ENCODE data around the gene IGSF21.

The IGSF21 gene

DNA sequence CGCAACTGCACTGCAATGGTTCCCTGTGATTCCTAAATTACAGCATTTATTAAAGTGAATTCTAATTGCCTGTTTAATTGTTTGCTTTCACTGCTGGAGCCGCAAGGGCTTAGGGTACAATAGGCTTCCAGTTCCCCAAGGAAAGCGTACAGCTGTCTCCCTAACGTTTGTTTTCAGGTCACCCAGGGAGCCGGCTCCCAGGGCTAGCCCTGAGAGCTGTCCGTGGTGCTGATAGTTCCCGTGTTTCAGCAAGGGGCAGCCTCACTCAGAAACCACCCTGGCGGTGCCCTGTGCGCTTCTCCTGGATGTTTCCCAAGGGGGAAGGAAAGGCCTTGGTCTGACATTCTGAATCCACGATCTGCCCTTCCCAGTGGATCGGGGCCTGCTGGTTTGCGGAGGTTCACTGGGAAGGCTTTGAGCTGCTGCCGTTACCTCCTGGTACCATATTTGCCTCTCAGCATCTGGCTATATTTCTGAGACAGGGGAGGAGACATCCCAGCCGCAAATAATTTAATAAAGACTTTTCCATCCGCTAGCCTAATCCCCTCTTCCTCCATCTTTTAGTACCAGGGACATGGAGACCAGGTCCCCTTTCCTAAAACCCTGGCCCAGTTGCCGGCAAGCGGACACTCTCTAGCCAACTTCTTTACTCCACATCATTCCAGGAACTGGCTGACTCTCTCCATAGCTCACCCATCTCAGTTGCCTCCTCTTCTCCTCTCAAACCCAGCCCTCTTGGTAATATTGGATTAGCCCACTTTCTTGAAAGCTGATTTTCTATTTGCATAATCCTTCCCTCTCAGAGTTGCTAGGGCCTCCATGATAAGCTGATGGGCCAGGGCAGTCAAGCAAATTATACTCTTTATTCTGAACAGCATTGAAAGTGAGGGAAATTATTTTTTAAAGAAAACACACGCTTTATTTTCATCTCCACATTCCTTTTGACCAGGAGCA lies 149.0 kb downstream of the IGSF21 start:
- Histone ChIP-seq H3K4me1 (ENCODE audit: insufficient read depth, low read length) (no peaks in the 10 kb centered on the region), H3K9ac (ENCODE audit: low read length) (no peak overlapping the region), H3K9me3 (ENCODE audit: low read length) (peaks cover 1% of the 10 kb centered on the region), H3K4me3 (ENCODE audit: low read depth in 1 of 2, low read length in 2 of 2) (no peak overlapping the region), H3K27ac (ENCODE audit: low read depth, low read length) (no peak overlapping the region), H3K36me3 (ENCODE audit: insufficient read depth, low read length) (no peaks in the 10 kb centered on the region), H3K27me3 (ENCODE audit: control insufficient read depth in 1 of 2, insufficient read depth in 2 of 2, low read length in 2 of 2) (peaks cover 4 to 9% of the 10 kb centered on the region in 2 donors)

DNA sequence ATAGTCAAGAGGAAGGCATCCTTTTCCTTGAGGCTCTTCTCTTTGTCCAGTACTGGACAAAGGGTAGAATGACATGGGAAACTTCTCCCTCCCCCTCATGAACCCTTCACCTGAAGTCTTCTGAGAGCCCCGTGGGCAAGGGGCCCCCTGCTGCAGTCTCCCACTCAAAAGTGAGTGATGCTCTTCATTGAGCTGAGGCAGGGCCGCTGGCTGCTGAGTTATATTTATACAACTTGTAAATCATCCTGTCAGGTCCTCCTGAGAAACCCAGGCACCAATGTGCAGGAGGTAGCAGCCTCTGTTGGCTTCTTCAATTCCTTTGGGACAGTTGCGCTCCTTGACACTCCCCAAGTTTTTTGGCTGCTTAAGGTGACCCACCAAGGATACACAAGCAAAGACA lies 150.2 kb downstream of the IGSF21 start:
- no peak overlapping the region for H3K9ac ChIP-seq (ENCODE audit: low read length)
- H3K27me3 ChIP-seq (ENCODE audit: control insufficient read depth in 1 of 2, insufficient read depth in 2 of 2, low read length in 2 of 2) = peaks cover 9% of the 10 kb centered on the region in 2 donors
- no peaks in the 10 kb centered on the region for H3K4me1 ChIP-seq (ENCODE audit: insufficient read depth, low read length)
- no peaks in the 10 kb centered on the region for H3K9me3 ChIP-seq (ENCODE audit: low read length)
- H3K4me3 ChIP-seq (ENCODE audit: low read depth in 1 of 2, low read length in 2 of 2) = no peak overlapping the region
- no peak overlapping the region for H3K27ac ChIP-seq (ENCODE audit: low read depth, low read length)
- no peaks in the 10 kb centered on the region for H3K36me3 ChIP-seq (ENCODE audit: insufficient read depth, low read length)

DNA sequence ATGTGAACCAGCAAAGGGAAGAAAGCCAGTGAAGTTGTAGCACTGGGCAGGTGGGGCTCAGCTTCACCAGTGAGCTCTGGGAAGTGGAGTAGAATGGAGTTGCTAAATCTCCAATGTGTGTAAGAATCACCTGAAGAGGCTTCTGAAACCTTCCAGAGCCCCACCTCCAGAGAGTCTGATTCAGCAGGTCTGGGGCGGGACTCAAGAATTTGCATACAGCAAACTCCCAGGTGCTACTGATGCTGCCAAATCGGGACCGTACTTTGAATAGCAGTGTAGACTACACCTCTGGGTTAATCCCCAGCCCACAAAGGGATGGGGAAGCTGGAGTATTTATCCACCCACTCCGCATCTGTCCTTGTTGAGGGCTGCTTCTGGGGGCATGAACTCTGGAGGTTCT lies 154.3 kb downstream of the IGSF21 start:
- H3K9me3 ChIP-seq (ENCODE audit: low read length) = no peaks in the 10 kb centered on the region
- H3K4me1 ChIP-seq (ENCODE audit: insufficient read depth, low read length) = no peaks in the 10 kb centered on the region
- no peak overlapping the region for H3K4me3 ChIP-seq (ENCODE audit: low read depth in 1 of 2, low read length in 2 of 2)
- H3K27ac ChIP-seq (ENCODE audit: low read depth, low read length) = no peak overlapping the region
- H3K36me3 ChIP-seq (ENCODE audit: insufficient read depth, low read length) = no peaks in the 10 kb centered on the region
- peaks cover 5 to 9% of the 10 kb centered on the region in 2 donors for H3K27me3 ChIP-seq (ENCODE audit: control insufficient read depth in 1 of 2, insufficient read depth in 2 of 2, low read length in 2 of 2)
- H3K9ac ChIP-seq (ENCODE audit: low read length) = no peak overlapping the region

DNA sequence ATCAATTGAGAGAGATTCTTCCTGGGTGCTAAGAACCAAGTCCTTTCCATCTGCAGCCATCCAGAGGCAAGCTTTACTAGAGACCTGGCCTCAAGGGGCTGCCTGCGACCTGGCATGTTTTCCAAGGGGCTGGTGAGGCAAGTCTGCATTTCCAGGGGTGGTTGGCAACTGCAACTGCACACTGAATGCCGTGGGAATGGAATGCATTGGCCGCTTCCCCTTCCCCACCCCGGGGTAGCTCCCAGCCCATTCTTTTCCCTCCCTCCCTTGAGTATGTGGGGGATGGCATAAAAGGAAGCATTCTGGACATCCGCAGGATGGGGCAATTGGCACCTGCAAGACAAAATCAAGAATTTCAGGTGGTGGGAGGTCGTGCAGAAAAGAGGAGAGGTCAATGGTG lies 155.1 kb downstream of the IGSF21 start:
- Histone ChIP-seq H3K9me3 (ENCODE audit: low read length) (no peaks in the 10 kb centered on the region), H3K27ac (ENCODE audit: low read depth, low read length) (no peak overlapping the region), H3K4me1 (ENCODE audit: insufficient read depth, low read length) (no peaks in the 10 kb centered on the region), H3K36me3 (ENCODE audit: insufficient read depth, low read length) (no peaks in the 10 kb centered on the region), H3K4me3 (ENCODE audit: low read depth in 1 of 2, low read length in 2 of 2) (no peak overlapping the region), H3K9ac (ENCODE audit: low read length) (no peak overlapping the region), H3K27me3 (ENCODE audit: control insufficient read depth in 1 of 2, insufficient read depth in 2 of 2, low read length in 2 of 2) (peaks cover 5% of the 10 kb centered on the region in 2 donors)

DNA sequence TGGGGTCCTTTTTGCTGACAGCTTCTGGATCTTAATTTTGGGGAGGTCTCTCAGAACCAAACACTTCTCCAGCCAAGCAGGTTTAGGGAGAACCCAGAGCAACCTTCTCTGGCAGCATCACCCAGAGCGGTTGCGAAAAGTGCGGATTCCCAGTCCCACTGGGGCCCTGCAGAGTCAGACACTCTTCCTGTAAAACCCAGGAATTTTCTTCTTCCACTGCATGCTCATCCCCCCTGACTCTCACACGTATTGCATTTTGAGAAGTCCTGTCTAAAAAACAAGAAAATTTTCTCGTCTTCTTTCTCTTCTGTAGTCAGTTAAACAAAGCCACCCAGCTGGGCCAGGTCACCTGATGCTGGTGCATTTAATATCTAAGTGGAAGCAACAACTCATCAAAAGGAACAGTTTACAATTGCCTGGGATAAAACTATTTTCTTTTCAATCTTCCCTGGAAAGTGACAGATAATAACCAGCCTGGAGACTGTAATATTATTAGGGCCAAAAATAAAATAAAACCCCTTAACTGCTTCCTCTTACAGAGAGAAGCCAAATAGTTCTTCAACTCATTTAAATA lies 156.0 kb downstream of the IGSF21 start:
- H3K9ac ChIP-seq (ENCODE audit: low read length) = no peak overlapping the region
- no peaks in the 10 kb centered on the region for H3K4me1 ChIP-seq (ENCODE audit: insufficient read depth, low read length)
- no peak overlapping the region for H3K27ac ChIP-seq (ENCODE audit: low read depth, low read length)
- no peak overlapping the region for H3K4me3 ChIP-seq (ENCODE audit: low read depth in 1 of 2, low read length in 2 of 2)
- peaks cover 0 to 5% of the 10 kb centered on the region in 2 donors for H3K27me3 ChIP-seq (ENCODE audit: control insufficient read depth in 1 of 2, insufficient read depth in 2 of 2, low read length in 2 of 2)
- H3K9me3 ChIP-seq (ENCODE audit: low read length) = no peaks in the 10 kb centered on the region
- no peaks in the 10 kb centered on the region for H3K36me3 ChIP-seq (ENCODE audit: insufficient read depth, low read length)

DNA sequence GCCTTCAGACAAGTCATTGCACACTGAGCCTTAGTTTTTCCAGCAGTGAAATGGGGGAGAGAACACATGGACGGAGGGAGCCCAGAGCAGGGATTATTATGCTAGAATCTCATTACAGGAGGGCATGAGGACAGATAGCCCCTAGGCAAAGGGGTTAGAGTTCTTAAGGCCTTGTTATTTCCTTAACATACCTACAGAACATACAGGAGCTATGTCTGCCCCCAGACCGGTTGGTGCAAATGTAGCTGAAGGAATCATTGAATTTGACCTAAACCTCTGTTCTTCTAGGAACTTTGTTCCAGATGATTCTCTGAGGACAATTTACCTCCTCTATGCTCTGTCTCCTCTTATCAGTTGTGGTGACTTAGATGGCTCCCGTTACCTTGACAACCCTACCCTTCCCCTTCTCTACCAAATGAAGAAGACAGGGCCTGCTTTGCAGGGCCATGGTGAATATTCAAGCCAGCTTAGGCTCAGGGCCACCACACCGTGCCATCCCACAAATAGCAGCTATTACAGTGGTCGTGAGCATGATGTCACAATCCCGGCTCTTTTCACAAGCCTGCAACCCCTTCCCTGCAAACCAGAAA lies 156.9 kb downstream of the IGSF21 start:
- Histone ChIP-seq H3K27me3 (ENCODE audit: control insufficient read depth in 1 of 2, insufficient read depth in 2 of 2, low read length in 2 of 2) (peaks cover 0 to 5% of the 10 kb centered on the region in 2 donors), H3K36me3 (ENCODE audit: insufficient read depth, low read length) (no peaks in the 10 kb centered on the region), H3K4me1 (ENCODE audit: insufficient read depth, low read length) (no peaks in the 10 kb centered on the region), H3K9ac (ENCODE audit: low read length) (no peak overlapping the region), H3K9me3 (ENCODE audit: low read length) (no peaks in the 10 kb centered on the region), H3K27ac (ENCODE audit: low read depth, low read length) (no peak overlapping the region), H3K4me3 (ENCODE audit: low read depth in 1 of 2, low read length in 2 of 2) (no peak overlapping the region)

DNA sequence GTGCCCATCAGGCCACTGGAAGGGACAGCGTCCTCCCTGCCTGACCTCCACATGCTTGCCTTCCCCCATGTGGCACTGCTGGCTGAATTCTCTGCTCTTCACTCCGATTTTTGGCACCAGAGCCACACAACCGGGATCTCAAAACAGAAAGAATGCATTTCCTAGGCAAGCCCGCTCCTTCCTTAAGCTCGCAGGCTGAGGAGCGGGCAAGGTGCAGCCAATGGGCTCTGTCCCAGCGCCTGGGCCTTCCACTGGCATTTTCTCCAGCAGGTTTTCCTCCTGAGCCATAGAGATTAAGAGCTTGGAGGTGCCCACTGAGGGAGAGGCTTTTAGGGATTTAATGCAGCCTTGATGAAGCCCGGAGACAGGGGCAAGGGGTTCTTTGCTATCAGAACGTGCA lies 158.0 kb downstream of the IGSF21 start:
- H3K36me3 ChIP-seq (ENCODE audit: insufficient read depth, low read length) = no peaks in the 10 kb centered on the region
- no peaks in the 10 kb centered on the region for H3K4me1 ChIP-seq (ENCODE audit: insufficient read depth, low read length)
- no peak overlapping the region for H3K4me3 ChIP-seq (ENCODE audit: low read depth in 1 of 2, low read length in 2 of 2)
- no peak overlapping the region for H3K27ac ChIP-seq (ENCODE audit: low read depth, low read length)
- H3K27me3 ChIP-seq (ENCODE audit: control insufficient read depth in 1 of 2, insufficient read depth in 2 of 2, low read length in 2 of 2) = peaks cover 0 to 5% of the 10 kb centered on the region in 2 donors
- H3K9ac ChIP-seq (ENCODE audit: low read length) = no peak overlapping the region
- H3K9me3 ChIP-seq (ENCODE audit: low read length) = no peaks in the 10 kb centered on the region

DNA sequence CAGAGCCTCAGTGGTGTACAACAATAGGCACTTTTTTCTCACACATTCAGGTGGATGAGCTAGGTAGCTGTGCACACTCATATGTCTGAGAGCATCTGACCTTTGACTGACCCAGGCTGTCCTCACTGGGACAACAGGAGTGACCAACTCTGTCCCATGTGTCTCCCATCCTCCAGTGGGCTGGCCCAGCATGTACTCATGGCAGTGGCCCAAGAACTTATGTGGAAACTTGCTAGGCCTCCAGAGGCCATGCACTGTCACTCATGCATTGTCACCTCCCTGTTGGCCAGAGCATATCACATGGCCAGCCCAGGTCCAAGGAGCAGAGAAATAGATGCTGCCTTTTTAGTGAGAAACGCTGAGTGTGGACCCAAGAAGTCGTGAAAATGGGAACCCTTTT lies 158.8 kb downstream of the IGSF21 start:
- Histone ChIP-seq H3K4me1 (ENCODE audit: insufficient read depth, low read length) (no peaks in the 10 kb centered on the region), H3K36me3 (ENCODE audit: insufficient read depth, low read length) (no peaks in the 10 kb centered on the region), H3K27ac (ENCODE audit: low read depth, low read length) (no peak overlapping the region), H3K9me3 (ENCODE audit: low read length) (no peaks in the 10 kb centered on the region), H3K4me3 (ENCODE audit: low read depth in 1 of 2, low read length in 2 of 2) (no peak overlapping the region), H3K9ac (ENCODE audit: low read length) (no peak overlapping the region), H3K27me3 (ENCODE audit: control insufficient read depth in 1 of 2, insufficient read depth in 2 of 2, low read length in 2 of 2) (peaks cover 0 to 5% of the 10 kb centered on the region in 2 donors)

DNA sequence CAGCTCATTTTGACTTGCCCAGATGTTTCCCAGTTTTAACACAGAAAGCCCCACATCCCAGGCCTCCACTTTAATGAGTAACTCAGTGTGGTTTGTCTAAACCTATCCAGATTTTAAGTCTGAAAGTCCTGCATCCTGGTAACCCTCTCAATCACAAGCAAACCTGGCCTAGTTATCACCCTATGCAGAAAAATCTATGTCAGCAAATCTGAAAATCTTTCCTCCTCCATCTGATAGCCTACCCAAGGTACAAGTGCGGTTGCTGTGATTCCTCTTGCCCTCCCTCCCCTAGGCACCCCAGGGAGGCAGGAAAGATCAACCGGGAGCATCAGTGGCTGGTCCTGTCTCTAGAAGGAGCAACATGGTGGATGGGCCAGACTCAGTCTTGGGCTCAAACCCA lies 163.7 kb downstream of the IGSF21 start:
- no peaks in the 10 kb centered on the region for H3K36me3 ChIP-seq (ENCODE audit: insufficient read depth, low read length)
- H3K9ac ChIP-seq (ENCODE audit: low read length) = no peak overlapping the region

DNA sequence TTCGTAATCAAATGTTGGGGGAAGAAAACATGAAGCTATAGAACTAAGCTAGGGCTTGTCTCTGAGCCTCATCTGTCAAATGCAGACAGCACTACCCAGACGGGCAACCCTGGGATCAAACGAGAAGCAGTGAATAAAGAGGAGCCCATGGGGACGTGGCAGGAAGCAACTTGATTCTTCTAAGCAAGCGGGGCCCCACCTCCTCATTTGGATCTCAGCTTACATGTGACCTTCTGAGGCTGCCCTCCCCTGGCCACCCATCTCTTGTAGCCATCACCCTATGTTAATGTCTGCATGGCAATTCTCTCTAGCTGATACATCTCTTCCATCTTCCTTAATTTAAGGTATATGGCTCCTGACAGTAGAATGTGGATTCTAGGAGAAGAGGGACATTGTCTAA lies 171.3 kb downstream of the IGSF21 start:
- no peak overlapping the region for H3K27ac ChIP-seq (ENCODE audit: low read depth, low read length)
- H3K9ac ChIP-seq (ENCODE audit: low read length) = no peak overlapping the region
- H3K4me1 ChIP-seq (ENCODE audit: insufficient read depth, low read length) = no peaks in the 10 kb centered on the region
- H3K36me3 ChIP-seq (ENCODE audit: insufficient read depth, low read length) = no peaks in the 10 kb centered on the region
- H3K9me3 ChIP-seq (ENCODE audit: low read length) = no peaks in the 10 kb centered on the region
- no peaks in the 10 kb centered on the region for H3K27me3 ChIP-seq (ENCODE audit: control insufficient read depth in 1 of 2, insufficient read depth in 2 of 2, low read length in 2 of 2)
- no peak overlapping the region for H3K4me3 ChIP-seq (ENCODE audit: low read depth in 1 of 2, low read length in 2 of 2)

More for the DNA sequence above, 163.7 kb downstream of the IGSF21 start:
- H3K4me3 ChIP-seq (ENCODE audit: low read depth in 1 of 2, low read length in 2 of 2) = no peak overlapping the region
- H3K27ac ChIP-seq (ENCODE audit: low read depth, low read length) = no peak overlapping the region
- H3K4me1 ChIP-seq (ENCODE audit: insufficient read depth, low read length) = no peaks in the 10 kb centered on the region
- no peaks in the 10 kb centered on the region for H3K9me3 ChIP-seq (ENCODE audit: low read length)
- H3K27me3 ChIP-seq (ENCODE audit: control insufficient read depth in 1 of 2, insufficient read depth in 2 of 2, low read length in 2 of 2) = peaks cover 0 to 4% of the 10 kb centered on the region in 2 donors

DNA sequence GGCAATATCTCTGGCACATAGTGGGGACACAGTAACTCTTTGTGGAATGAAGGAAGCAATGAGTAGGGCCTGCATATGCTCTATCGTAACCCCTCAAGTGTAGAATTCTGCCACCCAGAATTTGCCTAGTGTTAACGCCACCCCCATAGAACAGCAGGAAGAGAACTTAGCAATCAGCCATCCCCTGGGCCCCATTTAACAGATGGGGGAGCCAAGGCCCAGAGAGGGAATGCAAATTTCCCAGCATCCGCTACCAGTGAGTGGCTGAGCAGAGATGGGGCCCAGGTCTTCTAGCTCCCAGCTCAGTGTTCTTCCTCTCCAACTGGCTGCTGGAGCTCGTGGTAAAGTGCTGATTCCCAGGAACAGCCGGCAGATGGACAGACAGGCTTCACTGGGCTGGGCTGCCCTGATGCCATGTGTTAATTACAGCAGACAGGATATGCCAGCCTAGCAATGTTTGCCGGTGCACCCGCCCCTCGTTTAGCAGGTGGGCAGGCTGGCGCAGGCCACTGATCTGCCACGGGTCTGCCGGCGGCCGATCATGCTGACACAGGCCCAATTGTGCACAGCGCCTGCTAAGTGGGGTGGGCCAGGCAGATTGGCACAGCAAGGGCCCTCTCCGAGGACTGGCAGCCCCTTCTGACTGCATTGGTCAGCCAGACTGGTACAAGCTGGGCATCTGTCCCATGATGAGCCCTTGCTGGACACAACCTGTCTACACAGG lies 171.9 kb downstream of the IGSF21 start:
- Histone ChIP-seq H3K4me3 (ENCODE audit: low read depth in 1 of 2, low read length in 2 of 2) (no peak overlapping the region), H3K9me3 (ENCODE audit: low read length) (no peaks in the 10 kb centered on the region), H3K9ac (ENCODE audit: low read length) (no peak overlapping the region), H3K27ac (ENCODE audit: low read depth, low read length) (no peak overlapping the region), H3K27me3 (ENCODE audit: control insufficient read depth in 1 of 2, insufficient read depth in 2 of 2, low read length in 2 of 2) (no peaks in the 10 kb centered on the region), H3K4me1 (ENCODE audit: insufficient read depth, low read length) (no peaks in the 10 kb centered on the region), H3K36me3 (ENCODE audit: insufficient read depth, low read length) (no peaks in the 10 kb centered on the region)

Data from muscle layer of colon (tissue), 2 donors.